GM23248 (cell line): ENCODE data around the gene TMEM131L. TPM values are rescaled to one million over a fixed set of nuclear protein-coding genes. Genes with fewer than 3 reads are reported as not detected.
"Not testable (repeated sequence)": the region's sequence is repeated elsewhere in the genome, so short reads cannot be mapped to it uniquely, and the experiment has no call there.

Experiments
- DNase-seq: peaks from one replicate; pipeline ENCODE4 v3.0.0-alpha.2; 2015
- H2AFZ ChIP-seq: fragments of 200-600 bp; sonication (generic); 2 replicates; pipeline ENCODE4 v1.6.1; 2016; ENCODE audit warnings: antibody characterized with exemption
- H3F3A ChIP-seq: fragments of 200-600 bp; sonication (generic); 2 replicates; pipeline ENCODE4 v1.6.1; 2016; ENCODE audit warnings: mild to moderate bottlenecking, antibody characterized with exemption, mixed run types; ENCODE audit not compliant: insufficient read depth
- H3K27ac ChIP-seq: fragments of 200-600 bp; sonication (generic); 2 replicates; pipeline ENCODE4 v1.5.1; 2016; ENCODE audit warnings: mild to moderate bottlenecking
- H3K27me3 ChIP-seq: fragments of 200-600 bp; sonication (generic); replicated peaks from 2 replicates; pipeline ENCODE4 v1.6.1; 2016; ENCODE audit warnings: mild to moderate bottlenecking; ENCODE audit not compliant: insufficient read depth
- H3K36me3 ChIP-seq: fragments of 200-600 bp; sonication (generic); 2 replicates; pipeline ENCODE4 v1.6.1; 2016; ENCODE audit warnings: low read depth, mild to moderate bottlenecking
- H3K4me1 ChIP-seq: fragments of 200-600 bp; sonication (generic); 2 replicates; pipeline ENCODE4 v1.6.1; 2016; ENCODE audit warnings: mild to moderate bottlenecking; ENCODE audit not compliant: insufficient read depth
- H3K4me2 ChIP-seq: fragments of 200-600 bp; sonication (generic); one replicate; pipeline ENCODE4 v1.6.1; 2016; ENCODE audit warnings: mild to moderate bottlenecking; ENCODE audit not compliant: unreplicated experiment
- H3K4me3 ChIP-seq: fragments of 200-600 bp; sonication (generic); 2 replicates; pipeline ENCODE4 v1.5.1; 2016; ENCODE audit warnings: mild to moderate bottlenecking
- H3K79me2 ChIP-seq: fragments of 200-600 bp; sonication (generic); 2 replicates; pipeline ENCODE4 v1.6.1; 2016; ENCODE audit warnings: mild to moderate bottlenecking; ENCODE audit not compliant: insufficient read depth
- H3K9ac ChIP-seq: fragments of 200-600 bp; sonication (generic); 2 replicates; pipeline ENCODE4 v1.6.1; 2016; ENCODE audit warnings: mild to moderate bottlenecking
- H3K9me2 ChIP-seq: fragments of 200-600 bp; sonication (generic); 2 replicates; pipeline ENCODE4 v1.6.1; 2016; ENCODE audit warnings: mixed run types, mild to moderate bottlenecking, moderate library complexity; ENCODE audit not compliant: insufficient read depth
- H3K9me3 ChIP-seq: fragments of 200-600 bp; sonication (generic); one replicate; pipeline ENCODE4 v1.6.1; 2017; ENCODE audit warnings: low read depth
- H4K20me1 ChIP-seq: fragments of 200-600 bp; sonication (generic); 2 replicates; pipeline ENCODE4 v1.6.0; 2016; ENCODE audit not compliant: insufficient read depth
- EZH2 ChIP-seq: fragments of 200-600 bp; sonication (generic); IDR thresholded peaks from 2 replicates; pipeline ENCODE4 v1.6.1; 2018; ENCODE audit warnings: antibody characterized with exemption, mild to moderate bottlenecking; ENCODE audit not compliant: insufficient read depth, poor library complexity, severe bottlenecking
- EZH2phosphoT487 ChIP-seq: fragments of 200-600 bp; sonication (generic); IDR thresholded peaks from 2 replicates; pipeline ENCODE4 v1.6.1; 2018; ENCODE audit warnings: antibody characterized with exemption, moderate library complexity, mild to moderate bottlenecking, low read depth; ENCODE audit not compliant: insufficient read depth
- WGBS, 2 experiments: methylation state at CpG; one replicate each; pipeline ENCODE4 v1.1.6; 2015 to 2017; ENCODE audit warnings: low lambda C conversion rate in 2 of 2, low coverage in 1 of 2; ENCODE audit errors: missing lambda C conversion rate in 2 of 2; 5-methylcytosine and 5-hydroxymethylcytosine counted together
- in situ Hi-C: fragments of 300-500 bp; cut with MboI; formaldehyde crosslinking; loops from 2 replicates; pipeline ENCODE4 v1.15.0; 2020
- polyA plus RNA-seq: library from polyadenylated mRNA; unstranded; fragments of >200 nt; fragmentation: Nextera tagmentation; extraction: Ambion mirVana; gene quantifications from 2 replicates; pipeline ENCODE4 v1.2.1, GENCODE V29; 2016
- total RNA-seq: library from RNA; depleted of rRNA; stranded (reverse); fragments of >200 nt; shearing (Covaris generic); gene quantifications from 2 replicates; pipeline ENCODE4 v1.2.3, GENCODE V29; 2014

Gene TMEM131L
- total and polyA plus RNA-seq, 2 experiments from 2014 or later, result 8.7 to 11.1 TPM

- Histone ChIP-seq H3K27me3 (no peaks in the 10 kb centered on the region), H4K20me1 (no peaks in the 10 kb centered on the region), H3K27ac (no peak overlapping the region), H3K79me2 (0 out of 2 replicates have a peak, but pooled peaks cover 4% of the 10 kb centered on the region), H2AFZ (no peak overlapping the region), H3K36me3 (no peaks in the 10 kb centered on the region), H3K9ac (no peak overlapping the region), H3K4me1 (peaks cover 11% of the 10 kb centered on the region), H3K9me2 (no peaks in the 10 kb centered on the region), H3K4me3 (no peak overlapping the region), H3K4me2 (no peak overlapping the region), H3K9me3 (no peaks in the 10 kb centered on the region), H3F3A (peaks cover 12% of the 10 kb centered on the region)
- no peak for TF ChIP-seq EZH2
- TF ChIP-seq EZH2phosphoT487, result no peak
- WGBS, 2 experiments, result 89 to 92% methylated on average over 8 of the region's 8 CpGs
- no peak for DNase-seq
- in situ Hi-C loops, result no loop called here
These were observed 79.7 kb downstream of the TMEM131L start for GRCh38 chr4:153545822-153546221.

DNA sequence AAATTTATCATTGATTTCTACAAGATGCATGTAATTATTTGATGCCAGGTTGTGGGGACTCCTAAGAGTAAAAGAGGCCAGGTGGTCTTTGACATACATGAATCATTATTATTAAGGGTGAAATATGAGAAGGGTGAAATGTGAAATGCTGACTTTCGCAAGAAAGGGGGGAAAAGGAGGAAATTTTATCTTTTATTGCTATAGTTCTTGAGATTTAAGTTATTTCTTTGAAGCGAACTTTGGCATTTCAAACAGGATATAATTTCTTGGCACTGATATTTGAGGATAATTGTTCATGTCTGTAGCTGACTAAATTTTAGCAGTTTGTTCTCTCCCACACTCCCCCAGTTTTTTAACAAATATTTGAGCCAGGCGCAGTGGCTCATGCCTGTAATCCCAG lies 80.1 kb downstream of the TMEM131L start:
- in situ Hi-C loops, result no loop called here
- no peak for DNase-seq
- Histone ChIP-seq H3K4me1 (peaks cover 7% of the 10 kb centered on the region), H3K9ac (no peak overlapping the region), H3F3A (peaks cover 8% of the 10 kb centered on the region), H3K9me2 (no peaks in the 10 kb centered on the region), H4K20me1 (no peaks in the 10 kb centered on the region), H3K4me2 (no peak overlapping the region), H3K36me3 (no peaks in the 10 kb centered on the region), H2AFZ (no peak overlapping the region), H3K9me3 (no peaks in the 10 kb centered on the region), H3K27ac (no peak overlapping the region), H3K27me3 (no peaks in the 10 kb centered on the region), H3K79me2 (0 out of 2 replicates have a peak, but pooled peaks cover 4% of the 10 kb centered on the region), H3K4me3 (no peak overlapping the region)
- WGBS, 2 experiments, result 91 to 95% methylated on average over 3 of the region's 3 CpGs
- TF ChIP-seq EZH2phosphoT487 (no peak), EZH2 (no peak)

DNA sequence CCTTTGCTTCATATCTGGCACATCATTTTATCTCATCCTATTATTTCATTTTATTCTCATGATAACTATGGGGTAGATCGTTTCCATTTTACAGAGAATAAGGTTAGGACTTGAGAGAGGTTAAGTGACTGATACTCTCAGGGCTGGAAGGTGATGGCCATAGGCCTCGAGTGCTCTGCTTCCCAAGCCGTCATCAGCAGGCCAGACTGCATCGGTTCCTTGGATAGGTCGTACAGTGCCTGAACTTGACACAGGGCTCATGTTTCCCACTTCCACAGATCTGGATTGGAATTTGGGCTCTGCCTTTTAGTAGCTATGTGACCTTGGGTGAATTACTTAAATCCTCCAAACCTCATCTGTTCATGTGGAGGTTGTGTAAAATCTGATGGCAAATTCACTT lies 81.4 kb downstream of the TMEM131L start:
- no peaks in the 10 kb centered on the region for H3K27me3 ChIP-seq
- no peaks in the 10 kb centered on the region for H3K4me1 ChIP-seq
- H3K4me3 ChIP-seq, result no peak overlapping the region
- in situ Hi-C loops, result no loop called here
- no peak for DNase-seq
- H2AFZ ChIP-seq, result no peak overlapping the region
- 90 to 93% methylated on average over 5 of the region's 5 CpGs for WGBS, 2 experiments
- H4K20me1 ChIP-seq, result no peaks in the 10 kb centered on the region
- no peaks in the 10 kb centered on the region for H3F3A ChIP-seq
- H3K4me2 ChIP-seq, result no peak overlapping the region
- 0 out of 2 replicates have a peak, but pooled peaks cover 4% of the 10 kb centered on the region for H3K79me2 ChIP-seq
- no peaks in the 10 kb centered on the region for H3K9me2 ChIP-seq
- no peaks in the 10 kb centered on the region for H3K9me3 ChIP-seq
- TF ChIP-seq EZH2 (no peak), EZH2phosphoT487 (no peak)
- H3K9ac ChIP-seq, result no peak overlapping the region
- no peaks in the 10 kb centered on the region for H3K36me3 ChIP-seq
- H3K27ac ChIP-seq, result no peak overlapping the region

GRCh38 chr4:153548907-153549306 lies 82.7 kb downstream of the TMEM131L start:
- DNase-seq, H3K27ac ChIP-seq, H3K79me2 ChIP-seq, H3K4me3 ChIP-seq, H4K20me1 ChIP-seq, H3K9ac ChIP-seq, H3F3A ChIP-seq, H3K36me3 ChIP-seq, H3K27me3 ChIP-seq, H3K9me2 ChIP-seq, H3K9me3 ChIP-seq, H3K4me2 ChIP-seq, H3K4me1 ChIP-seq, in situ Hi-C loops, H2AFZ ChIP-seq: not testable (repeated sequence)
- 95% methylated on average over 3 of the region's 3 CpGs for WGBS, 2 experiments

DNA sequence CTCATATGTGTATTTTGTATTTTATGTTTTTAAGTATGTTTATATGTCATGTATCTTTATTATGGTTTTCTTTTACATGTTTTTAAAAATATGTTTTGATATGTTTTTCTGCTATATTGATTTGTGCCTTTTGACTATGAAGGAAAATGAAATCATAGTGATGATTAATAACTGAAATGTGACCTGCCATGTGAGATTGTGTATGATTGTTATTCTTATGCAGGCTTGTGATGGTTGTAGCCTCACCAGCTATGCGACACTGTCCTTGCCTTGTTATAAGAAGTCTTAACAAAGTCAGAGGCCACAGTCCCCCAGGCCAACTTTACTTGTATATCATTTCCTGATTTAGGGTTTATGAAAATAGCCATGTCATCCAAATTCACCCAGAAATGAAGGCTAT lies 83.2 kb downstream of the TMEM131L start:
- Histone ChIP-seq H3K4me1 (no peaks in the 10 kb centered on the region), H2AFZ (no peak overlapping the region), H3K9me3 (no peaks in the 10 kb centered on the region), H3K9me2 (no peaks in the 10 kb centered on the region), H3K27me3 (no peaks in the 10 kb centered on the region), H4K20me1 (no peaks in the 10 kb centered on the region), H3K4me3 (no peak overlapping the region), H3K79me2 (0 out of 2 replicates have a peak, but pooled peaks cover 4% of the 10 kb centered on the region), H3K27ac (no peak overlapping the region), H3K4me2 (no peak overlapping the region), H3F3A (no peaks in the 10 kb centered on the region), H3K9ac (no peak overlapping the region), H3K36me3 (no peaks in the 10 kb centered on the region)
- TF ChIP-seq EZH2phosphoT487 (no peak), EZH2 (no peak)
- no peak for DNase-seq
- 92 to 100% methylated on average over 1 of the region's 1 CpG for WGBS, 2 experiments
- in situ Hi-C loops, result no loop called here
